ACC112 (cell line): ENCODE results near the gene TBC1D1.
A peak's percentile ranks its signal among the peaks of the same experiment; 100 is the strongest.

Experiments
- H2AFZ ChIP-seq: fragments of 200-600 bp; sonication (generic); one replicate; pipeline ENCODE4 v1.6.0; 2017; ENCODE audit warnings: antibody characterized with exemption, low read length; ENCODE audit not compliant: unreplicated experiment
- H3K27ac ChIP-seq: fragments of 200-600 bp; sonication (generic); 2 replicates; pipeline ENCODE4 v1.5.1; 2014; ENCODE audit warnings: low read depth, mild to moderate bottlenecking, antibody characterized with exemption, low read length, moderate library complexity
- H3K27me3 ChIP-seq: fragments of 200-600 bp; sonication (generic); 2 replicates; pipeline ENCODE4 v1.6.1; 2014; ENCODE audit warnings: mild to moderate bottlenecking, antibody characterized with exemption, low read length, moderate library complexity, mixed read lengths; ENCODE audit not compliant: insufficient read depth
- H3K36me3 ChIP-seq: fragments of 200-600 bp; sonication (generic); 2 replicates; pipeline ENCODE4 v1.6.1; 2016; ENCODE audit warnings: mild to moderate bottlenecking, antibody characterized with exemption, low read length, moderate library complexity, mixed read lengths; ENCODE audit not compliant: insufficient read depth
- H3K4me1 ChIP-seq: fragments of 200-600 bp; sonication (generic); one replicate; pipeline ENCODE4 v1.6.1; 2016; ENCODE audit warnings: low read length, mixed read lengths; ENCODE audit not compliant: insufficient read depth, unreplicated experiment, control insufficient read depth
- H3K4me3 ChIP-seq: fragments of 200-600 bp; sonication (generic); 2 replicates; pipeline ENCODE4 v1.5.1; 2014; ENCODE audit warnings: mild to moderate bottlenecking, low read depth, low read length
- H3K79me2 ChIP-seq: fragments of 200-600 bp; sonication (generic); one replicate; pipeline ENCODE4 v1.6.0; 2016; ENCODE audit warnings: low read length; ENCODE audit not compliant: control insufficient read depth, unreplicated experiment, insufficient read depth

Gene TBC1D1

GRCh38 chr4:38113551-38113950 lies 222.7 kb downstream of the TBC1D1 start:
- no peak overlapping the region for H3K27ac ChIP-seq
- H2AFZ ChIP-seq, result no peak overlapping the region
- H3K4me1 ChIP-seq, result peaks cover 1% of the 10 kb centered on the region
- no peaks in the 10 kb centered on the region for H3K79me2 ChIP-seq
- no peaks in the 10 kb centered on the region for H3K27me3 ChIP-seq
- H3K4me3 ChIP-seq, result no peak overlapping the region
- H3K36me3 ChIP-seq, result no peaks in the 10 kb centered on the region; the same call in 1 of the 2 replicates

- no peaks in the 10 kb centered on the region for H3K27me3 ChIP-seq
- H2AFZ ChIP-seq, result no peak overlapping the region
Observed at GRCh38 chr4:38114386-38115150, 223.7 kb downstream of the TBC1D1 start.

DNA sequence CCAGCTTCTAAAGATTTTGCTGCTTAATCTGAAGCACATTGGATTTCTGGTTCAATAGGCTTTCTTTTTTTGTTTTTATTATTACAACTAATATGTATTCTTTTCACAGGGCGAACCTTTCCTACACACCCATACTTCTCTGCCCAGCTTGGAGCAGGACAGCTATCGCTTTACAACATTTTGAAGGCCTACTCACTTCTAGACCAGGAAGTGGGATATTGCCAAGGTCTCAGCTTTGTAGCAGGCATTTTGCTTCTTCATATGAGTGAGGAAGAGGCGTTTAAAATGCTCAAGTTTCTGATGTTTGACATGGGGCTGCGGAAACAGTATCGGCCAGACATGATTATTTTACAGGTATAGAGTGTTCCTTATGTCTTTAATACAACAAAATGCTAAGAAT lies 224.7 kb downstream of the TBC1D1 start:
- H3K4me1 ChIP-seq, result peaks cover 22% of the 10 kb centered on the region
- H2AFZ ChIP-seq, result no peak overlapping the region
- H3K4me3 ChIP-seq, result no peak overlapping the region
- H3K27me3 ChIP-seq, result no peaks in the 10 kb centered on the region
- H3K79me2 ChIP-seq, result no peaks in the 10 kb centered on the region
- H3K36me3 ChIP-seq, result no peaks in the 10 kb centered on the region
- no peak overlapping the region for H3K27ac ChIP-seq

More at GRCh38 chr4:38114386-38115150, 223.7 kb downstream of the TBC1D1 start:
- peaks cover 11% of the 10 kb centered on the region for H3K4me1 ChIP-seq
- no peaks in the 10 kb centered on the region for H3K36me3 ChIP-seq
- H3K4me3 ChIP-seq, result no peak overlapping the region
- no peaks in the 10 kb centered on the region for H3K79me2 ChIP-seq
- no peak overlapping the region for H3K27ac ChIP-seq

GRCh38 chr4:38117591-38117990 lies 226.7 kb downstream of the TBC1D1 start:
- Histone ChIP-seq H3K27me3 (no peaks in the 10 kb centered on the region), H3K27ac (no peak overlapping the region), H3K79me2 (no peaks in the 10 kb centered on the region), H3K4me3 (no peak overlapping the region), H3K4me1 (peaks cover 25% of the 10 kb centered on the region), H3K36me3 (no peaks in the 10 kb centered on the region), H2AFZ (no peak overlapping the region)

GRCh38 chr4:38119668-38120385 lies 228.9 kb downstream of the TBC1D1 start:
- H3K79me2 ChIP-seq, result no peaks in the 10 kb centered on the region
- H3K4me3 ChIP-seq, result peak overlapping the region; percentile 55; the same call in 1 of the 2 replicates
- H3K27me3 ChIP-seq, result no peaks in the 10 kb centered on the region
- peak overlapping the region; percentile 40 for H2AFZ ChIP-seq
- peak overlapping the region; percentile 86 for H3K27ac ChIP-seq
- H3K4me1 ChIP-seq, result peaks cover 25% of the 10 kb centered on the region
- 0 out of 2 replicates have a peak, but pooled peaks cover 1% of the 10 kb centered on the region for H3K36me3 ChIP-seq

- Histone ChIP-seq H3K79me2 (no peaks in the 10 kb centered on the region), H3K27me3 (no peaks in the 10 kb centered on the region), H3K4me3 (no peak overlapping the region), H3K27ac (peak overlapping the region; percentile 86), H3K36me3 (peaks cover 8% of the 10 kb centered on the region), H3K4me1 (peaks cover 31% of the 10 kb centered on the region), H2AFZ (no peak overlapping the region)
Observed at GRCh38 chr4:38120772-38121171, 229.9 kb downstream of the TBC1D1 start.

DNA sequence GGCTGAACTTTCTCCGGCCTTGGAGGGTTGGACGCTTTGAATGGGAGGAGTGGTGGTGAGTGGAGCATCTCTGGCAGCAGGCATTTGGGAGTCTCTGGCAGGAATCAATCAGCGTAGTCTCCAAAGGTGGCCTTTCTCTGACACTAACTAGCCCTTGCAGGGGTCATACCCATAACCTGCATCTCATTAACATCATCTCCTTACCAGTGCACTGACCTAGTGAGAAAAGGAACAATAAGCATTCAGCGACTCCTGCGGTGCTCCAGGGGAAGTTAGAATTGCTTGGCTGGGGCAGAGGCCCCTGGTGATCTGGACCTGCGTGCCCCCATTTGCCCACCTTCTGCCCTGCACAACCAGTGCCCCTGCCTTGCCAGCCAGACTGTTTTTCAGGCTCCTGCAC lies 231.2 kb downstream of the TBC1D1 start:
- Histone ChIP-seq H3K27me3 (no peaks in the 10 kb centered on the region), H3K36me3 (peaks cover 14% of the 10 kb centered on the region), H3K4me1 (peaks cover 34% of the 10 kb centered on the region), H3K27ac (no peak overlapping the region), H3K4me3 (no peak overlapping the region), H2AFZ (no peak overlapping the region), H3K79me2 (no peaks in the 10 kb centered on the region)

GRCh38 chr4:38123555-38123954 lies 232.7 kb downstream of the TBC1D1 start:
- Histone ChIP-seq H2AFZ (no peak overlapping the region), H3K79me2 (no peaks in the 10 kb centered on the region), H3K36me3 (peaks cover 14% of the 10 kb centered on the region), H3K4me3 (no peak overlapping the region), H3K4me1 (peaks cover 35% of the 10 kb centered on the region), H3K27me3 (no peaks in the 10 kb centered on the region), H3K27ac (no peak overlapping the region)

DNA sequence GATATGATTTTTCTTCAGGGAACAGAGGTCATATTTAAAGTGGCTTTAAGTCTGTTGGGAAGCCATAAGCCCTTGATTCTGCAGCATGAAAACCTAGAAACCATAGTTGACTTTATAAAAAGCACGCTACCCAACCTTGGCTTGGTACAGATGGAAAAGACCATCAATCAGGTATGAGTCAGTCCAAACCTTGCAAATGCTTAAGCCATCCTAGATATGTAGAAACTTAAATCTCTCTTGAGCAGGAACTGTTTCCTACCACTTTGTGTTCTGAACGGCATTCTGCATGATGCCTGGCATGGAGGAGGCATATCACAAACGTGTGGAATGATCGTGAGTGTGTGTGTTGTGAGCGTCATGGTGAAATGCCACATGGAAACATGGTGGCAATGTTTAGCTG lies 234.1 kb downstream of the TBC1D1 start:
- no peak overlapping the region for H2AFZ ChIP-seq
- H3K4me1 ChIP-seq, result peaks cover 25% of the 10 kb centered on the region
- H3K4me3 ChIP-seq, result no peak overlapping the region
- H3K27me3 ChIP-seq, result no peaks in the 10 kb centered on the region
- H3K27ac ChIP-seq, result no peak overlapping the region
- peaks cover 14% of the 10 kb centered on the region for H3K36me3 ChIP-seq
- no peaks in the 10 kb centered on the region for H3K79me2 ChIP-seq

GRCh38 chr4:38125816-38126215 lies 234.9 kb downstream of the TBC1D1 start:
- Histone ChIP-seq H2AFZ (no peak overlapping the region), H3K4me3 (no peak overlapping the region), H3K27me3 (no peaks in the 10 kb centered on the region), H3K79me2 (no peaks in the 10 kb centered on the region), H3K4me1 (peaks cover 16% of the 10 kb centered on the region), H3K27ac (peak overlapping the region; percentile 27; the same call in 1 of the 2 replicates), H3K36me3 (peaks cover 14% of the 10 kb centered on the region)
